OCI-LY1 (cell line): ENCODE results near the gene KCNC2.

ENCODE experiments used
- H2AFZ ChIP-seq: fragments of 200-600 bp; sonication (generic), shearing (Covaris generic); 2 replicates; pipeline ENCODE4 v1.6.0; 2014; ENCODE audit warnings: antibody characterized with exemption, mild to moderate bottlenecking, low read length
- H3F3A ChIP-seq: fragments of 200-600 bp; sonication (generic), shearing (Covaris generic); 2 replicates; pipeline ENCODE4 v1.6.0; 2014; ENCODE audit warnings: mild to moderate bottlenecking, antibody characterized with exemption, low read length, moderate library complexity; ENCODE audit not compliant: insufficient read depth
- H3K27ac ChIP-seq: fragments of 200-600 bp; sonication (generic); 2 replicates; pipeline ENCODE4 v1.5.1; 2014; ENCODE audit warnings: low read length, mixed run types, mild to moderate bottlenecking, low read depth; ENCODE audit not compliant: poor library complexity, severe bottlenecking
- H3K27me3 ChIP-seq: fragments of 200-600 bp; sonication (generic); 2 replicates; pipeline ENCODE4 v1.6.0; 2014; ENCODE audit warnings: antibody characterized with exemption, mild to moderate bottlenecking, low read length, moderate library complexity; ENCODE audit not compliant: insufficient read depth
- H3K36me3 ChIP-seq: fragments of 200-600 bp; sonication (generic); 2 replicates; pipeline ENCODE4 v1.6.1; 2014; ENCODE audit warnings: mild to moderate bottlenecking, antibody characterized with exemption, low read length, moderate library complexity, mixed read lengths; ENCODE audit not compliant: insufficient read depth
- H3K4me1 ChIP-seq: fragments of 200-600 bp; sonication (generic); 2 replicates; pipeline ENCODE4 v1.5.1; 2014; ENCODE audit warnings: mild to moderate bottlenecking, low read length, moderate library complexity; ENCODE audit not compliant: insufficient read depth, severe bottlenecking
- H3K4me2 ChIP-seq: fragments of 200-600 bp; sonication (generic), shearing (Covaris generic); 2 replicates; pipeline ENCODE4 v1.6.1; 2014; ENCODE audit warnings: low read length
- H3K4me3 ChIP-seq: fragments of 200-600 bp; sonication (generic); 2 replicates; pipeline ENCODE4 v1.5.1; 2014; ENCODE audit warnings: low read length, low read depth, mild to moderate bottlenecking, mixed read lengths; ENCODE audit not compliant: poor library complexity, severe bottlenecking
- H3K79me2 ChIP-seq: fragments of 200-600 bp; shearing (Covaris generic); 2 replicates; pipeline ENCODE4 v1.6.1; 2016; ENCODE audit warnings: mixed run types, low read length, mixed read lengths; ENCODE audit not compliant: insufficient read depth
- H3K9ac ChIP-seq: fragments of 200-600 bp; sonication (generic), shearing (Covaris generic); 2 replicates; pipeline ENCODE4 v1.6.1; 2014; ENCODE audit warnings: mild to moderate bottlenecking, low read length, mixed read lengths
- H3K9me2 ChIP-seq: fragments of 200-600 bp; sonication (generic), shearing (Covaris generic); 2 replicates; pipeline ENCODE4 v1.6.1; 2014; ENCODE audit warnings: low read depth, mild to moderate bottlenecking, low read length, mixed read lengths
- H3K9me3 ChIP-seq: fragments of 200-600 bp; shearing (Covaris generic); 2 replicates; pipeline ENCODE4 v1.6.1; 2014; ENCODE audit warnings: low read length, mixed read lengths
- H4K20me1 ChIP-seq: fragments of 200-600 bp; sonication (generic), shearing (Covaris generic); 2 replicates; pipeline ENCODE4 v1.6.0; 2016; ENCODE audit warnings: mild to moderate bottlenecking, low read length; ENCODE audit not compliant: insufficient read depth
- CTCF ChIP-seq: fragments of 200-600 bp; sonication (generic), shearing (Covaris generic); IDR thresholded peaks from 2 replicates; pipeline ENCODE4 v1.5.1; 2017; ENCODE audit warnings: mild to moderate bottlenecking, antibody characterized with exemption, low read length, moderate library complexity, mixed read lengths
- EZH2 ChIP-seq: fragments of 200-600 bp; sonication (generic), shearing (Covaris generic); IDR thresholded peaks from 2 replicates; pipeline ENCODE4 v1.8.0; 2017; ENCODE audit warnings: borderline replicate concordance, mixed run types, mild to moderate bottlenecking, antibody characterized with exemption, low read length, moderate library complexity, mixed read lengths

Gene KCNC2

GRCh38 chr12:75212072-75212471 is 2.4 kb upstream of the KCNC2 start:
- Histone ChIP-seq H3K4me3 (no peak overlapping the region), H3K9me3 (no peaks in the 10 kb centered on the region), H3K27me3 (no peaks in the 10 kb centered on the region), H4K20me1 (no peaks in the 10 kb centered on the region), H3K27ac (no peak overlapping the region), H3K9me2 (no peaks in the 10 kb centered on the region), H3K9ac (no peak overlapping the region), H3K4me1 (no peaks in the 10 kb centered on the region), H3F3A (no peaks in the 10 kb centered on the region), H2AFZ (no peak overlapping the region), H3K79me2 (no peaks in the 10 kb centered on the region), H3K4me2 (no peak overlapping the region), H3K36me3 (no peaks in the 10 kb centered on the region)
- no peak for TF ChIP-seq CTCF
- TF ChIP-seq EZH2: no peak

- no peak for TF ChIP-seq CTCF
- TF ChIP-seq EZH2: no peak
- H3K9ac ChIP-seq: no peak overlapping the region
- no peak overlapping the region for H3K4me2 ChIP-seq
- no peaks in the 10 kb centered on the region for H4K20me1 ChIP-seq
- no peaks in the 10 kb centered on the region for H3K79me2 ChIP-seq
- H3K27ac ChIP-seq: no peak overlapping the region
- H2AFZ ChIP-seq: no peak overlapping the region
- no peaks in the 10 kb centered on the region for H3K4me1 ChIP-seq
- H3K4me3 ChIP-seq: no peak overlapping the region
- no peaks in the 10 kb centered on the region for H3K9me3 ChIP-seq
- H3K27me3 ChIP-seq: no peaks in the 10 kb centered on the region
- H3K36me3 ChIP-seq: no peaks in the 10 kb centered on the region
- H3K9me2 ChIP-seq: no peaks in the 10 kb centered on the region
- H3F3A ChIP-seq: no peaks in the 10 kb centered on the region
Measured at GRCh38 chr12:75208856-75209811, 505 bp downstream of the KCNC2 start.

DNA sequence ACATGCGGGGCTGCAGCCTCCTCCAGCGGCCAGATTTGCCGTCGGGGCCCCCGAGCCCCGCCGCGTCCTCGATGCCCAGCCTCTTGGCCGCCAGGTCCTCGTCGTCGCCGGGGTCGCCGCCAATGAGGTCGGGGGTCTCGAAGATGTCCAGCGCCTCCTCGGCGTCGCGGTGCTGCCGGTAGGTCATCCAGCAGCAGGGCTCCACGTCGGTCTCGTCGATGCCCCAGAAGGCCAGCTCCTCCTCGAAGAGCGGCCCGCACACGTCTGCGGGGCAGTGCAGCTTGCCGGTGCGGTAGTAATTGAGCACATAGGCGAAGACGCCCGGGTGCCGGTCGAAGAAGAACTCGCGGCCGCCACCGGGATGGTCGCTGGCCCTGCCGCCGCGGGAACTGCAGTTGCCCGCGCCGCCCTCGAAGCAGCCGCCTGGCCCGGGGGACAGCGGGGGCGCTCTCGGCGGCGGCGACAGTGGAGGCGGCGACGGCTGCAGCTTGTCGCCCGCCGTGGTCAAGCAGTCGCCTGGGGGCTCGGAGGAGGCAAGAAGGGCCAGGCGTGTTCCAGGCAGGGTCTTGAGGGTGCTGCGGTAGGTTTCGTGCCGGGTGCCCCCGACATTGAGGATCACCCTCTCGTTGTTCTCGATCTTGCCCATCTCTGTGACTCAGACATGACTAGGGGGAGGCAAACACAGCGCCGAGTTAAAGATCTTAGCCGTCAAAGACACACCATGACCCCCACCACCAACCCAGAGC is 2.1 kb downstream of the KCNC2 start:
- no peak overlapping the region for H3K4me3 ChIP-seq

More for the DNA sequence above, 2.1 kb downstream of the KCNC2 start:
- no peak overlapping the region for H3K4me2 ChIP-seq
- no peaks in the 10 kb centered on the region for H3K4me1 ChIP-seq
- H3K9me3 ChIP-seq: no peaks in the 10 kb centered on the region
- no peak overlapping the region for H2AFZ ChIP-seq
- no peaks in the 10 kb centered on the region for H3K79me2 ChIP-seq
- no peaks in the 10 kb centered on the region for H3F3A ChIP-seq
- no peaks in the 10 kb centered on the region for H3K36me3 ChIP-seq
- no peak overlapping the region for H3K27ac ChIP-seq
- H3K9ac ChIP-seq: no peak overlapping the region
- no peaks in the 10 kb centered on the region for H3K9me2 ChIP-seq
- TF ChIP-seq CTCF (no peak), EZH2 (no peak)
- H4K20me1 ChIP-seq: no peaks in the 10 kb centered on the region
- H3K27me3 ChIP-seq: no peaks in the 10 kb centered on the region
